WTC11 (cell line): ENCODE measurements around the gene NUP62. TPM values are rescaled to one million over a fixed set of nuclear protein-coding genes. Genes with fewer than 3 reads are reported as not detected.

Experiments used
- ATAC-seq: fragments of 200-7000 bp; cut with Tn5 transposase; 2 replicates; pipeline ENCODE4 v1.10.0; 2021; ENCODE audit warnings: mild to moderate bottlenecking, moderate library complexity
- CTCF ChIA-PET: fragments of 300-600 bp; sonication (Branson Sonifier 250); formaldehyde crosslinking; loops from one replicate; lab custom pipeline; 2021; ENCODE audit warnings: antibody characterized with exemption; lab: Charles Lee
- POLR2A ChIA-PET: fragments of 350-600 bp; sonication (Branson Sonifier 250); formaldehyde crosslinking; loops from one replicate; lab custom pipeline; 2021; ENCODE audit warnings: antibody characterized with exemption; lab: Charles Lee
- DNase-seq: peaks from one replicate; pipeline ENCODE4 v3.0.0; 2021; ENCODE audit warnings: low spot score
- H3K27ac Mint-ChIP-seq: 2 replicates; pipeline ENCODE4 v1.8.0; 2021; ENCODE audit warnings: mixed read lengths
- H3K27me3 Mint-ChIP-seq: 2 replicates; pipeline ENCODE4 v1.8.0; 2021; ENCODE audit warnings: low read depth, mild to moderate bottlenecking, moderate library complexity, mixed read lengths
- H3K36me3 Mint-ChIP-seq: 2 replicates; pipeline ENCODE4 v1.8.0; 2021; ENCODE audit warnings: mixed read lengths
- H3K4me1 Mint-ChIP-seq: 2 replicates; pipeline ENCODE4 v1.8.0; 2022; ENCODE audit warnings: mixed read lengths
- H3K4me3 Mint-ChIP-seq: 2 replicates; pipeline ENCODE4 v1.8.0; 2021; ENCODE audit warnings: mild to moderate bottlenecking, moderate library complexity, mixed read lengths
- H3K9me3 Mint-ChIP-seq: 2 replicates; pipeline ENCODE4 v1.8.0; 2021; ENCODE audit warnings: mixed read lengths
- AFF4 ChIP-seq: sonication (generic); formaldehyde crosslinking; IDR thresholded peaks from 2 replicates; pipeline ENCODE4 v1.8.1; 2023; ENCODE audit warnings: mild to moderate bottlenecking, missing genetic modification reagents, borderline replicate concordance
- ATF1 ChIP-seq: sonication (generic); formaldehyde crosslinking; IDR thresholded peaks from 2 replicates; pipeline ENCODE4 v1.8.1; 2023; ENCODE audit warnings: mild to moderate bottlenecking, moderate library complexity, missing genetic modification reagents
- ATF3 ChIP-seq: sonication (generic); formaldehyde crosslinking; conservative IDR thresholded peaks from 2 replicates; pipeline ENCODE4 v1.8.1; 2022; ENCODE audit warnings: mild to moderate bottlenecking, missing genetic modification reagents
- EMX1 ChIP-seq: fragments of 250-450 bp; sonication (Bioruptor Pico); IDR thresholded peaks from 2 replicates; pipeline ENCODE4 v1.8.0; 2021; ENCODE audit warnings: mild to moderate bottlenecking
- FOXJ3 ChIP-seq: sonication (generic); formaldehyde crosslinking; IDR thresholded peaks from 2 replicates; pipeline ENCODE4 v1.9.0; 2021; ENCODE audit warnings: missing genetic modification reagents, mild to moderate bottlenecking, borderline replicate concordance
- FOXK1 ChIP-seq: sonication (generic); formaldehyde crosslinking; IDR thresholded peaks from 2 replicates; pipeline ENCODE4 v1.8.0; 2022; ENCODE audit warnings: mild to moderate bottlenecking, moderate library complexity, missing genetic modification reagents
- IRF2 ChIP-seq: sonication (generic); formaldehyde crosslinking; IDR thresholded peaks from 2 replicates; pipeline ENCODE4 v1.8.0; 2022; ENCODE audit warnings: low read depth, missing genetic modification reagents, borderline replicate concordance
- JAZF1 ChIP-seq: fragments of 250-450 bp; sonication (Bioruptor Pico); IDR thresholded peaks from 2 replicates; pipeline ENCODE4 v1.9.0; 2021; ENCODE audit warnings: moderate library complexity, mild to moderate bottlenecking, inconsistent platforms
- MXD4 ChIP-seq: fragments of 250-450 bp; sonication (Bioruptor Pico); IDR thresholded peaks from 2 replicates; pipeline ENCODE4 v1.8.0; 2021; ENCODE audit warnings: mild to moderate bottlenecking, moderate library complexity, borderline replicate concordance
- NFE2L1 ChIP-seq: sonication (generic); formaldehyde crosslinking; IDR thresholded peaks from 2 replicates; pipeline ENCODE4 v1.8.1; 2023; ENCODE audit warnings: missing genetic modification reagents
- OVOL2 ChIP-seq: fragments of 250-450 bp; sonication (Bioruptor Pico); IDR thresholded peaks from 2 replicates; pipeline ENCODE4 v1.9.0; 2021; ENCODE audit warnings: mild to moderate bottlenecking, borderline replicate concordance
- SMAD3 ChIP-seq: sonication (generic); formaldehyde crosslinking; IDR thresholded peaks from 2 replicates; pipeline ENCODE4 v1.8.0; 2022; ENCODE audit warnings: missing genetic modification reagents, mild to moderate bottlenecking, borderline replicate concordance
- ZBTB43 ChIP-seq: sonication (generic); formaldehyde crosslinking; IDR thresholded peaks from 2 replicates; pipeline ENCODE4 v1.8.1; 2023; ENCODE audit warnings: mild to moderate bottlenecking, missing genetic modification reagents
- ZNF121 ChIP-seq: sonication (generic); formaldehyde crosslinking; IDR thresholded peaks from 2 replicates; pipeline ENCODE4 v1.8.0; 2023; ENCODE audit warnings: missing genetic modification reagents
- ZNF138 ChIP-seq: sonication (generic); formaldehyde crosslinking; conservative IDR thresholded peaks from 2 replicates; pipeline ENCODE4 v1.8.1; 2022; ENCODE audit warnings: mild to moderate bottlenecking, moderate library complexity, missing genetic modification reagents
- ZNF416 ChIP-seq: fragments of 250-450 bp; sonication (Bioruptor Pico); IDR thresholded peaks from 2 replicates; pipeline ENCODE4 v1.9.0; 2021; ENCODE audit warnings: mild to moderate bottlenecking, inconsistent platforms
- ZNF423 ChIP-seq: fragments of 250-450 bp; sonication (Bioruptor Pico); IDR thresholded peaks from 2 replicates; pipeline ENCODE4 v2.1.2; 2022; ENCODE audit warnings: mild to moderate bottlenecking, moderate library complexity
- ZSCAN18 ChIP-seq: fragments of 250-450 bp; sonication (Bioruptor Pico); IDR thresholded peaks from 2 replicates; pipeline ENCODE4 v2.1.2; 2022; ENCODE audit warnings: mild to moderate bottlenecking, moderate library complexity
- total RNA-seq: library from RNA; stranded (reverse); gene quantifications from 3 replicates; pipeline ENCODE4 v1.2.3, GENCODE V29; 2021
- TF ChIP-seq, protein P1 (sequence below): sonication (generic); formaldehyde crosslinking; IDR thresholded peaks from 2 replicates; pipeline ENCODE4 v1.8.0; 2023; ENCODE audit warnings: missing genetic modification reagents, mild to moderate bottlenecking, borderline replicate concordance
- TF ChIP-seq, protein P2 (sequence below): sonication (generic); formaldehyde crosslinking; IDR thresholded peaks from 2 replicates; pipeline ENCODE4 v1.8.1; 2022; ENCODE audit warnings: low read depth, mild to moderate bottlenecking, moderate library complexity, missing genetic modification reagents, borderline replicate concordance

Gene NUP62
- total RNA-seq, 1 experiment from 2014 or later = 87.1 TPM

- no peak for TF ChIP-seq ZNF416 (CRISPR knock-in tag)
- no peak for TF ChIP-seq ATF3 (CRISPR knock-in tag)
- TF ChIP-seq EMX1 (CRISPR knock-in tag) = no peak
- TF ChIP-seq ZNF121 (CRISPR knock-in tag) = no peak
- TF ChIP-seq ZNF423 (CRISPR knock-in tag) = no peak
- TF ChIP-seq, all 79 proteins: peak for 0
These were observed 37.9 kb downstream of the NUP62 start (continued) for GRCh38 chr19:49891393-49891792.

DNA sequence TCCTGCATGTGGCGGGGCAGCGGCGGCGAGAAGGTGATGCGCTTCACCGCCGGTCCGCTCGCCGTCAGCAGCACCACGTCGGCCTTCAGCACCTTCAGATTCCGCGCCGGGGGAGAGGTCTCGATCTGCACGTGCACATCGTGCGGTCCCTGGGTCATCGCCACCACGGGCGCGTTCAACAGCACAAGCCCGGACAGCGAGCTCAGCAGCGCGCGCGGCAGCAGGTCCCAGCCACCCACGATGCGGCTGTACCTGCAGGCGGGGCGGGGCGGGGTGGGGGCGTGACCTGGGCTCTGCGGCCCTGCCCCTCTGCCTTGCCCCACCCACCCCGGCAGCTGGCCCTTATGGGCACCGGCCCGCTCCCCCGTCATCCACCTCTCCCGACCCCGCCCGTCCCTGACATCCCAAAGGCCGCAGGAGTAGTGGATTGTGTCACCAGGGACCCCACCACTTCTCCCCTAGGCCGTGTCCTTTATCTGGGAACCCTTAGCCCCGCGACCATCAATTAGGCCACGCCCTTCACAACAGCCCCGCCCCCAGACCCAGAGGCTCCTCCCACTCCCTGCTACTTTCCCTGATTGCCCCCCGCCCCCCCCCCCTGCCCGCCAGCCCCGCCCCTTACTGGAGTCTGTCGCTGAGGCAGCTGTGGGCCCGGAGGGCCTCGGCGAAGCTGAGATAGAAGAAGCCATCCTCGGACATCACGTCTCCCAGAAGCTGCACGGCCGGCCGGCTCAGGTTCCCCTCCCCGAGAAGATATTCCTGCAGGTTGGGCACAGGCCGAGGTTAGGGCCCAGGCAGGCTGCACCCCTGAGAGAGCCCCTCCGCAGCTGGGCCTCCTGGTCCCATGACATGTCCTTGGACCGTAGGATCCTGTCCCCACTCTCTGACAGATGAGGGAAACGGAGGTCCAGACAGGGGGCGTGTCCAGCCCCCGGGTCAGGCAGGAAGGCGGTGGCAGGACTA, 38.7 kb downstream of the NUP62 start:
- ATAC-seq = peak; percentile 75
- ChIA-PET CTCF (interaction anchor here (0.8 to 2.5 kb wide), 25 partner anchors 9 to 173 kb away, joined by 3 to 18 read pairs (median 5); partner anchors contain the start of genes AKT1S1, ATF5, FUZ and NUP62), POLR2A (interaction anchor here (0.9 to 2.4 kb wide), 3 partner anchors 13 to 39 kb away, joined by 6 to 13 read pairs (median 11); partner anchors contain the start of genes AKT1S1, ATF5, NUP62 and TBC1D17)
- Mint-ChIP-seq H3K9me3 (no peaks in the 10 kb centered on the region), H3K4me1 (peaks cover 11% of the 10 kb centered on the region), H3K27ac (peak overlapping the region; percentile 95; the same call in 1 of the 2 replicates), H3K27me3 (peaks cover 47% of the 10 kb centered on the region), H3K4me3 (peak overlapping the region; percentile 73), H3K36me3 (peaks cover 19% of the 10 kb centered on the region)
- DNase-seq = peak; percentile 85
- TF ChIP-seq, protein P1, sequence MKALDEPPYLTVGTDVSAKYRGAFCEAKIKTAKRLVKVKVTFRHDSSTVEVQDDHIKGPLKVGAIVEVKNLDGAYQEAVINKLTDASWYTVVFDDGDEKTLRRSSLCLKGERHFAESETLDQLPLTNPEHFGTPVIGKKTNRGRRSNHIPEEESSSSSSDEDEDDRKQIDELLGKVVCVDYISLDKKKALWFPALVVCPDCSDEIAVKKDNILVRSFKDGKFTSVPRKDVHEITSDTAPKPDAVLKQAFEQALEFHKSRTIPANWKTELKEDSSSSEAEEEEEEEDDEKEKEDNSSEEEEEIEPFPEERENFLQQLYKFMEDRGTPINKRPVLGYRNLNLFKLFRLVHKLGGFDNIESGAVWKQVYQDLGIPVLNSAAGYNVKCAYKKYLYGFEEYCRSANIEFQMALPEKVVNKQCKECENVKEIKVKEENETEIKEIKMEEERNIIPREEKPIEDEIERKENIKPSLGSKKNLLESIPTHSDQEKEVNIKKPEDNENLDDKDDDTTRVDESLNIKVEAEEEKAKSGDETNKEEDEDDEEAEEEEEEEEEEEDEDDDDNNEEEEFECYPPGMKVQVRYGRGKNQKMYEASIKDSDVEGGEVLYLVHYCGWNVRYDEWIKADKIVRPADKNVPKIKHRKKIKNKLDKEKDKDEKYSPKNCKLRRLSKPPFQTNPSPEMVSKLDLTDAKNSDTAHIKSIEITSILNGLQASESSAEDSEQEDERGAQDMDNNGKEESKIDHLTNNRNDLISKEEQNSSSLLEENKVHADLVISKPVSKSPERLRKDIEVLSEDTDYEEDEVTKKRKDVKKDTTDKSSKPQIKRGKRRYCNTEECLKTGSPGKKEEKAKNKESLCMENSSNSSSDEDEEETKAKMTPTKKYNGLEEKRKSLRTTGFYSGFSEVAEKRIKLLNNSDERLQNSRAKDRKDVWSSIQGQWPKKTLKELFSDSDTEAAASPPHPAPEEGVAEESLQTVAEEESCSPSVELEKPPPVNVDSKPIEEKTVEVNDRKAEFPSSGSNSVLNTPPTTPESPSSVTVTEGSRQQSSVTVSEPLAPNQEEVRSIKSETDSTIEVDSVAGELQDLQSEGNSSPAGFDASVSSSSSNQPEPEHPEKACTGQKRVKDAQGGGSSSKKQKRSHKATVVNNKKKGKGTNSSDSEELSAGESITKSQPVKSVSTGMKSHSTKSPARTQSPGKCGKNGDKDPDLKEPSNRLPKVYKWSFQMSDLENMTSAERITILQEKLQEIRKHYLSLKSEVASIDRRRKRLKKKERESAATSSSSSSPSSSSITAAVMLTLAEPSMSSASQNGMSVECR (CRISPR knock-in tag) = peak; percentile 70; the same call in 1 of the 2 replicates
- TF ChIP-seq ZSCAN18 (no peak), AFF4 (CRISPR knock-in tag) (peak; percentile 17; the same call in 1 of the 2 replicates), IRF2 (CRISPR knock-in tag) (no peak; the same call in none of the 2 replicates), SMAD3 (peak; percentile 77; the same call in 1 of the 2 replicates), FOXK1 (no peak; the same call in 1 of the 2 replicates), ATF1 (CRISPR knock-in tag) (peak; percentile 83), ZNF138 (no peak; the same call in 1 of the 2 replicates), JAZF1 (CRISPR knock-in tag) (no peak), ZBTB43 (CRISPR knock-in tag) (no peak; the same call in none of the 2 replicates), FOXJ3 (CRISPR knock-in tag) (no peak), NFE2L1 (CRISPR knock-in tag) (peak; percentile 14), MXD4 (CRISPR knock-in tag) (no peak), OVOL2 (CRISPR knock-in tag) (no peak)
- TF ChIP-seq, protein P2, sequence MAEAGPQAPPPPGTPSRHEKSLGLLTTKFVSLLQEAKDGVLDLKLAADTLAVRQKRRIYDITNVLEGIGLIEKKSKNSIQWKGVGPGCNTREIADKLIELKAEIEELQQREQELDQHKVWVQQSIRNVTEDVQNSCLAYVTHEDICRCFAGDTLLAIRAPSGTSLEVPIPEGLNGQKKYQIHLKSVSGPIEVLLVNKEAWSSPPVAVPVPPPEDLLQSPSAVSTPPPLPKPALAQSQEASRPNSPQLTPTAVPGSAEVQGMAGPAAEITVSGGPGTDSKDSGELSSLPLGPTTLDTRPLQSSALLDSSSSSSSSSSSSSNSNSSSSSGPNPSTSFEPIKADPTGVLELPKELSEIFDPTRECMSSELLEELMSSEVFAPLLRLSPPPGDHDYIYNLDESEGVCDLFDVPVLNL (CRISPR knock-in tag) = peak; percentile 59; the same call in 1 of the 2 replicates
